ENCODE data around the gene ANKRD44.

DNA sequence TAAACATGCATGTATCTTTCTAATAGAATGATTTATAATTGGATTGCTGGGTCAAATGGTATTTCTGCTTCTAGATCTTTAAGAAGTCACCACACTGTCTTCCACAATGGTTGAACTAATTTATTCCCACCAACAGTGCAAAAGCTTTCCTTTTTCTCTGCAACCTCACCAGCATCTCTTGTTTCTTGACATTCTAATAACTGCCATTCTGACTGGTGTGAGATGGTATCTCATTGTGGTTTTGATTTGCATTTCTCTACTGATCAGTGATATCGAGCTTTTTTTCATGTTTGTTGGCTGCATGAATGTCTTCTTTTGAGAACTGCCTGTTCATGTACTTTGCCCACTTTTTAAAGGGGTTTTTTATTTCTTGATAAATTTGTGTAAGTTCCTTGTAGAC lies 182.5 kb downstream of the ANKRD44 start:
- TF ChIP-seq, protein P1, sequence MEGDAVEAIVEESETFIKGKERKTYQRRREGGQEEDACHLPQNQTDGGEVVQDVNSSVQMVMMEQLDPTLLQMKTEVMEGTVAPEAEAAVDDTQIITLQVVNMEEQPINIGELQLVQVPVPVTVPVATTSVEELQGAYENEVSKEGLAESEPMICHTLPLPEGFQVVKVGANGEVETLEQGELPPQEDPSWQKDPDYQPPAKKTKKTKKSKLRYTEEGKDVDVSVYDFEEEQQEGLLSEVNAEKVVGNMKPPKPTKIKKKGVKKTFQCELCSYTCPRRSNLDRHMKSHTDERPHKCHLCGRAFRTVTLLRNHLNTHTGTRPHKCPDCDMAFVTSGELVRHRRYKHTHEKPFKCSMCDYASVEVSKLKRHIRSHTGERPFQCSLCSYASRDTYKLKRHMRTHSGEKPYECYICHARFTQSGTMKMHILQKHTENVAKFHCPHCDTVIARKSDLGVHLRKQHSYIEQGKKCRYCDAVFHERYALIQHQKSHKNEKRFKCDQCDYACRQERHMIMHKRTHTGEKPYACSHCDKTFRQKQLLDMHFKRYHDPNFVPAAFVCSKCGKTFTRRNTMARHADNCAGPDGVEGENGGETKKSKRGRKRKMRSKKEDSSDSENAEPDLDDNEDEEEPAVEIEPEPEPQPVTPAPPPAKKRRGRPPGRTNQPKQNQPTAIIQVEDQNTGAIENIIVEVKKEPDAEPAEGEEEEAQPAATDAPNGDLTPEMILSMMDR (conservative IDR thresholded peaks at IDR 0.05; ENCODE audit: low read depth, low read length), result no peak
- TF ChIP-seq EZH2 (IDR thresholded peaks at IDR 0.05; ENCODE audit: low read length, unreplicated experiment) (no peak), EZH2phosphoT487 (IDR thresholded peaks at IDR 0.05; ENCODE audit: borderline replicate concordance, low read length) (no peak)

All from PC-3 (cell line).